OCI-LY7 (cell line): ENCODE measurements around the gene DHRSX. TPM values are rescaled to one million over a fixed set of nuclear protein-coding genes. Genes with fewer than 3 reads are reported as not detected.

Source experiments
- BruUV-seq: library from RNA; stranded (reverse); fragments of 400-500 nt; replicated peaks from 2 replicates; lab custom pipeline; 2021; lab: Mats Ljungman, UMichigan
- CTCF ChIA-PET: fragments of 300-600 bp; sonication (Branson Sonifier 250); formaldehyde crosslinking; loops from one replicate; lab custom pipeline; 2022; ENCODE audit warnings: antibody characterized with exemption; ENCODE audit not compliant: unreplicated experiment; lab: Charles Lee
- POLR2A ChIA-PET: fragments of 300-600 bp; sonication (Branson Sonifier 250); formaldehyde crosslinking; loops from one replicate; lab custom pipeline; 2022; ENCODE audit warnings: antibody characterized with exemption; lab: Charles Lee
- DNase-seq: peaks from one replicate; pipeline ENCODE4 v3.0.0-alpha.2; 2015; ENCODE audit warnings: low spot score
- H2AFZ ChIP-seq: fragments of 200-600 bp; sonication (generic), shearing (Covaris generic); 2 replicates; pipeline ENCODE4 v1.6.1; 2014; ENCODE audit warnings: mild to moderate bottlenecking, antibody characterized with exemption, low read length, moderate library complexity
- H3K27ac ChIP-seq: fragments of 200-600 bp; sonication (generic); 2 replicates; pipeline ENCODE4 v1.5.1; 2014; ENCODE audit warnings: mixed run types, low read depth, mild to moderate bottlenecking, moderate library complexity, low read length, inconsistent platforms; ENCODE audit not compliant: poor library complexity, severe bottlenecking
- H3K36me3 ChIP-seq: fragments of 200-600 bp; sonication (generic); 2 replicates; pipeline ENCODE4 v1.6.1; 2014; ENCODE audit warnings: mild to moderate bottlenecking, antibody characterized with exemption, low read length, moderate library complexity, mixed read lengths; ENCODE audit not compliant: insufficient read depth
- H3K4me1 ChIP-seq: fragments of 200-600 bp; sonication (generic); 2 replicates; pipeline ENCODE4 v1.5.1; 2014; ENCODE audit warnings: mild to moderate bottlenecking, low read length; ENCODE audit not compliant: insufficient read depth, poor library complexity, severe bottlenecking
- H3K4me2 ChIP-seq: fragments of 200-600 bp; sonication (generic); 2 replicates; pipeline ENCODE4 v1.6.1; 2014; ENCODE audit warnings: mild to moderate bottlenecking, low read length
- H3K4me3 ChIP-seq: fragments of 200-600 bp; sonication (generic); 2 replicates; pipeline ENCODE4 v1.5.1; 2014; ENCODE audit warnings: mild to moderate bottlenecking, low read depth, low read length; ENCODE audit not compliant: poor library complexity, severe bottlenecking
- H3K79me2 ChIP-seq: fragments of 200-600 bp; sonication (generic); 2 replicates; pipeline ENCODE4 v1.6.1; 2016; ENCODE audit warnings: low read depth, mild to moderate bottlenecking, low read length, moderate library complexity, mixed read lengths; ENCODE audit not compliant: insufficient read depth
- H3K9me2 ChIP-seq: fragments of 200-600 bp; sonication (generic); 2 replicates; pipeline ENCODE4 v1.6.1; 2016; ENCODE audit warnings: mild to moderate bottlenecking, low read length, mixed read lengths; ENCODE audit not compliant: insufficient read depth
- H3K9me3 ChIP-seq: fragments of 200-600 bp; sonication (generic); 2 replicates; pipeline ENCODE4 v1.6.1; 2014; ENCODE audit warnings: mild to moderate bottlenecking, mixed run types, low read length, mixed read lengths
- H4K20me1 ChIP-seq: fragments of 200-600 bp; sonication (generic); 2 replicates; pipeline ENCODE4 v1.6.1; 2014; ENCODE audit warnings: mild to moderate bottlenecking, antibody characterized with exemption, low read length, moderate library complexity, mixed read lengths; ENCODE audit not compliant: insufficient read depth
- CTCF ChIP-seq: fragments of 200-600 bp; sonication (generic); conservative IDR thresholded peaks from 2 replicates; pipeline ENCODE4 v1.5.1; 2014; ENCODE audit warnings: mild to moderate bottlenecking, antibody characterized with exemption, low read length, moderate library complexity, mixed read lengths
- EZH2phosphoT487 ChIP-seq: fragments of 200-600 bp; sonication (generic); IDR thresholded peaks from 2 replicates; pipeline ENCODE4 v1.6.1; 2018; ENCODE audit warnings: low read depth, borderline replicate concordance, mild to moderate bottlenecking, mixed run types, antibody characterized with exemption, low read length, moderate library complexity, mixed read lengths
- intact Hi-C: fragments of 100-400 bp; cut with micrococcal nuclease; formaldehyde crosslinking; loops from one replicate; pipeline ENCODE4 v1.10.0; 2022; ENCODE audit not compliant: unreplicated experiment
- total RNA-seq, 2 experiments: library from RNA; depleted of rRNA in 1 of 2; stranded (reverse); fragments of >200 nt in 1 of 2; shearing (Covaris generic) in 1 of 2; gene quantifications; 2 replicates each; pipeline ENCODE4 v1.2.3, GENCODE V29; 2014 to 2022

DHRSX gene
- total RNA-seq, 2 experiments from 2014 or later: 25.2 to 30.9 TPM

DNA sequence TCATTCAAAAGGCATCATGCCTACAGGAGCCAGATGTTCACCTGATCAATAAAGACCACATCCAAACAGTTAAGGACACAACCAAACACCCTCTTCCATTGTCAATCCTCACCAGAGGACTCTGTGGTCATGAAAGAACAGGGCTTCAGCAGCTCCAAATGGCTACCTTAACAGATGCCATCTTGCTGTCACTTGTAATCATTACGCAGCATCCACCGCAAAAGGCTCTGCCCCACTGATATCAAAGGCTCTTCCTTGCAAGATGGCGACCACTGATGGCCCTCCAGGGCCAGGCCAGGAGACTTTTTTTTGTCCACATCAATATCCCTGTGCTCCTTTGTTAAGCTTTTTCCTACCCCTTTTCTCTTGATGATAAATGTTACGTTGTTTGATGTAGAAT is 157.4 kb downstream of the DHRSX start:
- ChIA-PET POLR2A (no interaction called here), CTCF (no interaction called here)
- Histone ChIP-seq H3K4me1 (peaks cover 4% of the 10 kb centered on the region), H3K27ac (no peak overlapping the region), H2AFZ (no peak overlapping the region), H3K79me2 (no peaks in the 10 kb centered on the region), H3K9me3 (no peaks in the 10 kb centered on the region), H3K4me2 (no peak overlapping the region), H4K20me1 (no peaks in the 10 kb centered on the region), H3K9me2 (no peaks in the 10 kb centered on the region), H3K4me3 (no peak overlapping the region), H3K36me3 (no peaks in the 10 kb centered on the region)
- DNase-seq: no peak
- intact Hi-C loops: no loop called here
- no TSS peak for BruUV-seq
- TF ChIP-seq EZH2phosphoT487 (no peak), CTCF (no peak)

GRCh38 chrX:2342874-2343273 is 157.9 kb downstream of the DHRSX start:
- Histone ChIP-seq H2AFZ (no peak overlapping the region), H3K9me2 (no peaks in the 10 kb centered on the region), H3K79me2 (no peaks in the 10 kb centered on the region), H3K4me1 (peaks cover 7% of the 10 kb centered on the region), H3K4me3 (no peak overlapping the region), H3K27ac (no peak overlapping the region), H3K4me2 (no peak overlapping the region), H3K36me3 (no peaks in the 10 kb centered on the region), H3K9me3 (no peaks in the 10 kb centered on the region), H4K20me1 (no peaks in the 10 kb centered on the region)
- no TSS peak for BruUV-seq
- intact Hi-C loops: no loop called here
- no peak for DNase-seq
- CTCF ChIA-PET: no interaction called here
- POLR2A ChIA-PET: no interaction called here
- TF ChIP-seq EZH2phosphoT487: no peak
- no peak for TF ChIP-seq CTCF

- Histone ChIP-seq H3K4me2 (no peak overlapping the region), H2AFZ (no peak overlapping the region), H3K27ac (no peak overlapping the region), H3K4me1 (peaks cover 7% of the 10 kb centered on the region), H3K9me2 (no peaks in the 10 kb centered on the region), H3K4me3 (no peak overlapping the region), H3K79me2 (no peaks in the 10 kb centered on the region), H4K20me1 (no peaks in the 10 kb centered on the region), H3K36me3 (no peaks in the 10 kb centered on the region), H3K9me3 (no peaks in the 10 kb centered on the region)
- POLR2A ChIA-PET: no interaction called here
- CTCF ChIA-PET: no interaction called here
- no peak for DNase-seq
- BruUV-seq: no TSS peak
- intact Hi-C loops: no loop called here
- TF ChIP-seq CTCF (no peak), EZH2phosphoT487 (no peak)
Measured at GRCh38 chrX:2342281-2342688, 158.5 kb downstream of the DHRSX start.
